NT2/D1 (cell line): ENCODE data around the gene SPIB.
"Not testable (repeated sequence)": the region's sequence is repeated elsewhere in the genome, so short reads cannot be mapped to it uniquely, and the experiment has no call there.

Experiments used
- DNase-seq: peaks from one replicate; pipeline ENCODE4 v3.0.0-alpha.2; 2011; ENCODE audit warnings: low read depth, low spot score
- H3K27me3 ChIP-seq: 2 replicates; pipeline ENCODE4 v1.6.0; 2011; ENCODE audit warnings: mild to moderate bottlenecking; ENCODE audit not compliant: insufficient read length, insufficient read depth
- H3K36me3 ChIP-seq: 2 replicates; pipeline ENCODE4 v1.6.1; 2011; ENCODE audit warnings: mild to moderate bottlenecking, low read length, mixed read lengths; ENCODE audit not compliant: insufficient read depth, insufficient read length
- H3K4me1 ChIP-seq: 2 replicates; pipeline ENCODE4 v1.5.1; 2011; ENCODE audit not compliant: insufficient read depth, insufficient read length
- H3K4me3 ChIP-seq: 2 replicates; pipeline ENCODE4 v1.5.1; 2011; ENCODE audit warnings: low read depth; ENCODE audit not compliant: insufficient read length
- H3K9ac ChIP-seq: 2 replicates; pipeline ENCODE4 v1.6.0; 2011; ENCODE audit warnings: low read depth; ENCODE audit not compliant: insufficient read length
- H3K9me3 ChIP-seq: 2 replicates; pipeline ENCODE4 v1.5.1; 2011; ENCODE audit warnings: mild to moderate bottlenecking, low read length; ENCODE audit not compliant: insufficient read depth
- SUZ12 ChIP-seq: IDR thresholded peaks from 2 replicates; pipeline ENCODE4 v1.6.1; 2011; ENCODE audit not compliant: insufficient read length, insufficient read depth; ENCODE audit errors: extremely low read depth
- YY1 ChIP-seq: IDR thresholded peaks from 2 replicates; pipeline ENCODE4 v1.6.1; 2011; ENCODE audit not compliant: insufficient read length, insufficient read depth
- ZNF274 ChIP-seq: IDR thresholded peaks from 2 replicates; pipeline ENCODE4 v1.6.1; 2011; ENCODE audit warnings: mild to moderate bottlenecking, low read depth, low read length

SPIB gene

DNA sequence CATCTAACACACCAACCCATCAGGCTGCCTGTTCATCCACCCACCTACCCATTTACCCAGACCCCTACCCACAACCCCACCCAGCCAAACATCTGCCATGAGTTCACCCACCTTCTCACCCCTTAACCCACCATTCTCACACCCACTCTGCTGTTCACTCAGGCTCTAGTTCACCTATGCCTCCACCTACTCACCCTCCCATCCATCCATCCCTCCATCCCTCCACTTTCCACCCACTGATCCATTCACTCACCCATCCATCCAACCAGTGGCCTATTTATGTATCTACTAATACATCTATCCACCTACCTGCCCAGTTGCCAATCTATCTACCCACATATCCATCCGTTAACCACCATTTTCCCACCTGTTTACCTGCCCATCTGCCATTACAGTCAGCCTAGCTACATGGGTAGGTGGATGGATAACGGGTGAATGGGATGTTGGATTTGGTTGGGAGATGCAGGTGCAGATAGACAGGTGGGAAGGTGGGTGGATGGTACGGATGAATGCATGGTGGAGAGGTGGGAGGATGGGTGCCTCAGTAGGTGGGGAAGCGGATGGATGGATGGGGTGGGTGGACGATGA, 19.2 kb downstream of the SPIB start:
- TF ChIP-seq YY1 (no peak), ZNF274 (no peak), SUZ12 (no peak)

DNA sequence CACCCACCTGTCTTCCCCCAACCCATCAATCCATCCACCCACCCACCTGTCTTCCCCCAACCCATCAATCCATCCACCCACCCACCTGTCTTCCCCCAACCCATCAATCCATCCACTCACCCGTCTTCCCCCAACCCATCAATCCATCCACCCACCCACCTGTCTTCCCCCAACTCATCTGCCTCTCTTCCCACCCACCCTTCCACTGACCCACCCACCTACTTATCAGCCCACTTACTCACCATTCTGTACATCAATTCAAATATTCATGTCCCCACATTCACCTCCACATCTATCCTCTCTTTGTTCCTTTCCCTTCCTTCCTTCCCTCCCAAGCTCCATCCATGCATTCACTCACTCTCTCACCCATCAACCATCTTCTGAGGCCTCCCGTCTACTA, 20.4 kb downstream of the SPIB start:
- H3K9me3 ChIP-seq, H3K36me3 ChIP-seq, H3K4me3 ChIP-seq, H3K4me1 ChIP-seq, H3K27me3 ChIP-seq, H3K9ac ChIP-seq, DNase-seq: not testable (repeated sequence)

More for the DNA sequence above, 19.2 kb downstream of the SPIB start:
- no peak overlapping the region for H3K9ac ChIP-seq
- no peaks in the 10 kb centered on the region for H3K36me3 ChIP-seq
- no peaks in the 10 kb centered on the region for H3K27me3 ChIP-seq
- no peak overlapping the region for H3K4me3 ChIP-seq
- H3K9me3 ChIP-seq: no peaks in the 10 kb centered on the region
- peaks cover 7% of the 10 kb centered on the region for H3K4me1 ChIP-seq
- no peak for DNase-seq

DNA sequence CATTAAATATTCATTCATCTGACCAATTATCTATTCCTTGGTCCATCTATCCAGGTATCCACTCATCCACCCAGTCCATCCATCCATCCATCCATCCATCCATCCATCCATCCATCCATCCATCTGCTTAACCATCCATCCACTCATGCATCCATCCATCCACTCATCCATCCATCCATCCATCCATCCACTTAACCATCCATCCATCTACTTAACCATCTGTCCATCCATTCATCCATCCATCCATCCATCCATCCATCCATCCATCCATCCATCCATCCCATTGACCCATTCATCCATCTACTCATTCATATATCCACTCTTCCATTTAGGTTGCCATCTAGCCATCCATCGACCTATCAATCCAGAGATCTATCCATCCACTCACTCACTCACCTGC, 25.3 kb downstream of the SPIB start:
- no peaks in the 10 kb centered on the region for H3K27me3 ChIP-seq
- no peak overlapping the region for H3K9ac ChIP-seq
- TF ChIP-seq ZNF274 (no peak), YY1 (no peak), SUZ12 (no peak)
- H3K4me1 ChIP-seq: no peaks in the 10 kb centered on the region
- no peaks in the 10 kb centered on the region for H3K36me3 ChIP-seq
- no peak overlapping the region for H3K4me3 ChIP-seq
- H3K9me3 ChIP-seq: no peaks in the 10 kb centered on the region
- DNase-seq: no peak

DNA sequence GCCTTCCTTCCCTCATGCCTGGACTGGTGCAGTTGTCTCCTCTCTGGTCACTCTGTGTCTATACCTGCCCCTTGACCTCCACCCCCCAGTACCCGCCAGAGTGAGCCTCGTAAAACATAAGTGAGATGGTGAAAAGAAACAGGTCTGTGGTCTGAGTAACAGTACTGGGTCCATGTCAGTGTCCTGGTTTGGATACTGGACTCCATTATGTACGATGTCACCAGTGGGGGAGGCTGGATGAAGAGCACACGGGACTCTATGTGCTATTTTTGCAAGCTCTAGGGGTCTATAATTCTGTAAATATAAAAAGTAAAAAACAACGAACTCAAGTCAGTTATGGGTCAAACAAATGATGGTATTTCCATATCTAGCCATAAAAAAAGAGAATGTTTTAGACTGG, 28.3 kb downstream of the SPIB start:
- H3K9me3 ChIP-seq: no peaks in the 10 kb centered on the region
- H3K27me3 ChIP-seq: no peaks in the 10 kb centered on the region
- H3K36me3 ChIP-seq: no peaks in the 10 kb centered on the region
- no peak overlapping the region for H3K9ac ChIP-seq
- no peak overlapping the region for H3K4me3 ChIP-seq
- TF ChIP-seq YY1: no peak
- no peak for TF ChIP-seq ZNF274
- no peak for DNase-seq
- H3K4me1 ChIP-seq: no peaks in the 10 kb centered on the region

DNA sequence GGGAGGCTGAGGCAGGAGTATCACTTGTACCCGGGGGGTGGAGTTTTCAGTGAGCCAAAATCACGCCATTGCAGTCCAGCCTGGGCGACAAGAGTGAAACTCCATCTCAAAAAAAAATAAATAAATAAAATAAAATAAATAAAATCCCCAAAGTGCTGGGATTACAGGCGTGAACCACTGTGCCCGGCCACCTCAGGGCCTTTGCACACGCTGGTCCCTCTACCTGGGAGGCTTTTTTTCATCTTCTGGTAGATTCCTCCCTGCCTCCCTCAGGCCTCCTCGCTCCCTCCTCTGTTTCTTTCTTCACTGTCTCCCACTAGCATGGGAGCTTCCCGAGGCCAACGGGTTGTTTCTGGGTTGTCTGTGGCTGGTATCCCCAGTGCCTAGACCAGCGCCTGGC, 29.0 kb downstream of the SPIB start:
- no peak overlapping the region for H3K9ac ChIP-seq
- H3K4me1 ChIP-seq: no peaks in the 10 kb centered on the region
- no peaks in the 10 kb centered on the region for H3K27me3 ChIP-seq
- no peak for DNase-seq
- TF ChIP-seq SUZ12: no peak
- TF ChIP-seq ZNF274: no peak
- no peak for TF ChIP-seq YY1
- no peaks in the 10 kb centered on the region for H3K9me3 ChIP-seq
- no peaks in the 10 kb centered on the region for H3K36me3 ChIP-seq
- H3K4me3 ChIP-seq: no peak overlapping the region

DNA sequence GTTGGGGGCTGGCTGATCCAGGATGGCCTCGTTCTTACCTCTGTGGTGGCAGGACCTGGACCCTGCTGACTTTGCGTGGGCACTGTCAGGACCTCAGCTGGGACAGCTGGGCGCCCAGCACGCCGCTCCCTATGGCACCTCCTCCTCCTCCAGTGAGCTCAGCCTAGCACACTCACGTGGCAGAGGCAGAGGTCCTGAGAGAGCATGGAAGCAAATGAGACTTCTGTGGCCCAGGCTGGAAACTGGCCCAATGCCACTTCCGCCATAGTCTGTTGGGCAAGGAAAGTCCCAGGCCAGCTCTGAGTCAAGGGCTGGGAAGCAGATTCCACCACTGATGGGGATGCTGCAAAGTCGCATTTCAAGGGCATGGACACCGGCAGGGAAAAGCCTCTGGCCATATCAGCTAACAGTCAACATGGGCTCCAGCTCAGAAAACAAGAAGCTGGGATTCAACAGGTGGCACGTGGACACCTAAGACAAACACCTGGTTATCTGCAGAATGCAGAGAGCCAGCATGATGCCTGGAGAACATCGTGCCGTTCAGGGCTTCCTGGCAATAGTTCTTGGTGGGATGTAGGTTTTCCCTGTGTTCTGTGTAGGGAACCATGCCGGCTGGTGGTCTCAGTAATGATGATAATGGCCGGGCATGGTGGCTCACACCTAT, 30.6 kb downstream of the SPIB start:
- Histone ChIP-seq H3K27me3 (no peaks in the 10 kb centered on the region), H3K9ac (no peak overlapping the region)
- DNase-seq: no peak

DNA sequence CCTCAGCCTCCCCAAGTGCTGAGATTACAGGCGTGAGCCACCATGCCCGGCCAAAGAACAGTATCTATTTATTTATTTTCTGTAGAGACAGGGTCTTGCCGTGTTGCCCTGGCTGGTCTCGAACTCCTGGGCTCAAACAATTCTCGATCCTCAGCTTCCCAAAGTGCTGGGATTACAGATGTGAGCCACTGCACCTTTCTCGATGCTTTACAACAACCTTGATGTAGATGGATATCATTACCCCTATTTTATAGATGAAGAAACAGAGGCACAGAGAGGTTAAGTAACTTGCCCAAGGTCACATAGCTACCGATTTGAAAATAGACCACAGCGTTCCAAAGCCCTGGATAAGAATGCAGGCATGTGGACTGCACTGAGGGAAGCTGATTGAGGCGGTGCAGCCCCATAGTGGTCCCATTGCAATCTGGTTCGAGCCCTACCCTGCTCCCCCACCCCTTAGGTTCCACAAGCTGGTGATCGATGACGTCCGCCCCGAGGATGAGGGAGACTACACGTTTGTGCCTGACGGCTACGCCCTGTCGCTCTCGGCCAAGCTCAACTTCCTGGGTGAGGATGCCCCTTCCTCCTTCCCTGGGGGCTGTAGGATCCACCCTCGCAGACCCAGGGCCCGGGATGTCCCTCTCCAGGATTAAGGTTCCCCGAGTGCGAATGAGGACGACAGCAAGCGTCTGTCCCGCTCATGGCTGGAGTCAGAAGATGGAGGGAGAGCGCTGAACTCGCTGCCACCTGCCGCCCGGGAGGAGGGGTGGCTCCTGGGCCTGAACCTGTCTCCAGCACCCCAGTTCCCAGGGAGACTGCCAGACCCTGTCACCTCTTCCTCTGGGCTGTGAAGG, 31.9 kb downstream of the SPIB start:
- no peak for DNase-seq
- Histone ChIP-seq H3K4me3 (no peak overlapping the region), H3K36me3 (no peaks in the 10 kb centered on the region), H3K27me3 (no peaks in the 10 kb centered on the region), H3K9ac (no peak overlapping the region), H3K9me3 (no peaks in the 10 kb centered on the region), H3K4me1 (no peaks in the 10 kb centered on the region)
- TF ChIP-seq SUZ12 (no peak), YY1 (no peak), ZNF274 (no peak)

More for the DNA sequence above, 30.6 kb downstream of the SPIB start:
- H3K4me1 ChIP-seq: no peaks in the 10 kb centered on the region
- H3K36me3 ChIP-seq: no peaks in the 10 kb centered on the region
- no peak overlapping the region for H3K4me3 ChIP-seq
- TF ChIP-seq ZNF274: no peak
- TF ChIP-seq YY1: no peak
- no peak for TF ChIP-seq SUZ12
- H3K9me3 ChIP-seq: no peaks in the 10 kb centered on the region

DNA sequence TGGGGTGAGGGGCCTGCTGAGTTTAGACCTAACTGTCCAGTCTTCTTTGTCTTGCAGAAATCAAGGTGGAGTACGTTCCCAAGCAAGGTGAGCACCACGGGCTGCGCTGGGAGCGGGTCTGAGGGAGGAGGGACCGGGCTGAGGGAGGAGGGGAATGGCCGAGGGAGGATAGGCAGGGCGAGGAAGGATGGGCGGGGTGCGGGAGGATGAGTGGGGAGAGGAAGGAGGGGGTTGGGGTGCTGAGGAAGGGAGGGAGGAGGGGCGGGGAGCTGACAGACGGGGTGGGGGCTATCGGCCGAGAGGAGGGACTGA, 32.4 kb downstream of the SPIB start:
- TF ChIP-seq SUZ12 (no peak), ZNF274 (no peak)
- Histone ChIP-seq H3K4me3 (no peak overlapping the region), H3K36me3 (no peaks in the 10 kb centered on the region), H3K9me3 (no peaks in the 10 kb centered on the region), H3K4me1 (no peaks in the 10 kb centered on the region), H3K9ac (no peak overlapping the region), H3K27me3 (no peaks in the 10 kb centered on the region)
- no peak for DNase-seq
